ENCODE results near the gene PREPL.

The PREPL gene

GRCh38 chr2:44285174-44285573 lies 76.1 kb downstream of the PREPL start:
- no peak overlapping the region for H3K27ac ChIP-seq (ENCODE audit: low read depth, low read length, poor library complexity, severe bottlenecking)
- H3K9ac ChIP-seq (ENCODE audit: low read length) = no peak overlapping the region
- no peak overlapping the region for H3K4me3 ChIP-seq (ENCODE audit: low read depth, low read length, poor library complexity, severe bottlenecking)
- H3K9me3 ChIP-seq (ENCODE audit: low read length) = no peaks in the 10 kb centered on the region
- no peaks in the 10 kb centered on the region for H3K36me3 ChIP-seq (ENCODE audit: insufficient read depth, low read length)
- no peaks in the 10 kb centered on the region for H3K9me2 ChIP-seq (ENCODE audit: low read depth, low read length)
- no peaks in the 10 kb centered on the region for H3K79me2 ChIP-seq (ENCODE audit: insufficient read depth, low read length)
- H2AFZ ChIP-seq (ENCODE audit: low read length) = no peak overlapping the region
- H3K27me3 ChIP-seq (ENCODE audit: insufficient read depth, low read length) = no peaks in the 10 kb centered on the region
- H3K4me1 ChIP-seq (ENCODE audit: insufficient read depth, low read length, severe bottlenecking) = no peaks in the 10 kb centered on the region
- no peaks in the 10 kb centered on the region for H4K20me1 ChIP-seq (ENCODE audit: insufficient read depth, low read length)
- H3K4me2 ChIP-seq (ENCODE audit: low read length) = no peak overlapping the region
- no peak for TF ChIP-seq EZH2 (IDR thresholded peaks at IDR 0.05; ENCODE audit: borderline replicate concordance, low read length)
- TF ChIP-seq CTCF (IDR thresholded peaks at IDR 0.05; ENCODE audit: low read length) = no peak
- H3F3A ChIP-seq (ENCODE audit: insufficient read depth, low read length) = no peaks in the 10 kb centered on the region

- Histone ChIP-seq H4K20me1 (ENCODE audit: insufficient read depth, low read length) (no peaks in the 10 kb centered on the region), H3K79me2 (ENCODE audit: insufficient read depth, low read length) (no peaks in the 10 kb centered on the region), H3F3A (ENCODE audit: insufficient read depth, low read length) (no peaks in the 10 kb centered on the region), H3K4me1 (ENCODE audit: insufficient read depth, low read length, severe bottlenecking) (no peaks in the 10 kb centered on the region), H3K36me3 (ENCODE audit: insufficient read depth, low read length) (no peaks in the 10 kb centered on the region), H3K27ac (ENCODE audit: low read depth, low read length, poor library complexity, severe bottlenecking) (no peak overlapping the region), H3K4me3 (ENCODE audit: low read depth, low read length, poor library complexity, severe bottlenecking) (no peak overlapping the region), H3K4me2 (ENCODE audit: low read length) (no peak overlapping the region), H3K9me3 (ENCODE audit: low read length) (no peaks in the 10 kb centered on the region), H3K9me2 (ENCODE audit: low read depth, low read length) (no peaks in the 10 kb centered on the region), H3K27me3 (ENCODE audit: insufficient read depth, low read length) (no peaks in the 10 kb centered on the region), H3K9ac (ENCODE audit: low read length) (no peak overlapping the region), H2AFZ (ENCODE audit: low read length) (no peak overlapping the region)
- TF ChIP-seq EZH2 (IDR thresholded peaks at IDR 0.05; ENCODE audit: borderline replicate concordance, low read length) = no peak
- no peak for TF ChIP-seq CTCF (IDR thresholded peaks at IDR 0.05; ENCODE audit: low read length)
Observed at GRCh38 chr2:44283116-44283666, 78.1 kb downstream of the PREPL start.

GRCh38 chr2:44280869-44281268 lies 80.4 kb downstream of the PREPL start:
- Histone ChIP-seq H3K79me2 (ENCODE audit: insufficient read depth, low read length) (no peaks in the 10 kb centered on the region), H3K9ac (ENCODE audit: low read length) (no peak overlapping the region), H3K4me3 (ENCODE audit: low read depth, low read length, poor library complexity, severe bottlenecking) (no peak overlapping the region), H3F3A (ENCODE audit: insufficient read depth, low read length) (no peaks in the 10 kb centered on the region), H3K4me2 (ENCODE audit: low read length) (no peak overlapping the region), H2AFZ (ENCODE audit: low read length) (no peak overlapping the region), H3K27me3 (ENCODE audit: insufficient read depth, low read length) (no peaks in the 10 kb centered on the region), H3K4me1 (ENCODE audit: insufficient read depth, low read length, severe bottlenecking) (no peaks in the 10 kb centered on the region), H3K36me3 (ENCODE audit: insufficient read depth, low read length) (no peaks in the 10 kb centered on the region), H3K27ac (ENCODE audit: low read depth, low read length, poor library complexity, severe bottlenecking) (no peak overlapping the region), H4K20me1 (ENCODE audit: insufficient read depth, low read length) (no peaks in the 10 kb centered on the region), H3K9me3 (ENCODE audit: low read length) (no peaks in the 10 kb centered on the region), H3K9me2 (ENCODE audit: low read depth, low read length) (no peaks in the 10 kb centered on the region)
- no peak for TF ChIP-seq EZH2 (IDR thresholded peaks at IDR 0.05; ENCODE audit: borderline replicate concordance, low read length)
- TF ChIP-seq CTCF (IDR thresholded peaks at IDR 0.05; ENCODE audit: low read length) = no peak

All from OCI-LY1 (cell line).